Brain microvascular endothelial cell (primary cell): ENCODE data around the gene SHROOM1.

ENCODE experiments used
- DNase-seq: peaks from one replicate; pipeline ENCODE4 v3.0.0-alpha.2; 2020
- H3K27ac ChIP-seq: fragments of 250-450 bp; sonication (Bioruptor Pico); 2 replicates; pipeline ENCODE4 v1.5.1; 2020; ENCODE audit warnings: mild to moderate bottlenecking, moderate library complexity
- H3K27me3 ChIP-seq: fragments of 250-450 bp; sonication (Bioruptor Pico); replicated peaks from 2 replicates; pipeline ENCODE4 v1.5.1; 2020; ENCODE audit warnings: mild to moderate bottlenecking
- H3K36me3 ChIP-seq: fragments of 250-450 bp; sonication (Bioruptor Pico); replicated peaks from 2 replicates; pipeline ENCODE4 v1.5.1; 2020; ENCODE audit warnings: mild to moderate bottlenecking
- H3K4me3 ChIP-seq: 2 replicates; pipeline ENCODE4 v1.5.1; 2011; ENCODE audit warnings: low read depth, mild to moderate bottlenecking, control low read depth, low read length, moderate library complexity
- in situ Hi-C: cut with HindIII; loops from 2 replicates; pipeline ENCODE4 v1.10.0; 2017; ENCODE audit warnings: low sequenced_read_pairs, low pct_ligation_motif_present
- TF ChIP-seq, protein P1 (sequence below): IDR thresholded peaks from 2 replicates; pipeline ENCODE4 v1.5.1; 2011; ENCODE audit warnings: low read depth, mild to moderate bottlenecking, moderate library complexity, low read length, control low read depth, inconsistent platforms; ENCODE audit errors: missing control alignments

Gene SHROOM1

GRCh38 chr5:132838516-132839282 lies 8.3 kb upstream of the SHROOM1 start:
- TF ChIP-seq, protein P1, sequence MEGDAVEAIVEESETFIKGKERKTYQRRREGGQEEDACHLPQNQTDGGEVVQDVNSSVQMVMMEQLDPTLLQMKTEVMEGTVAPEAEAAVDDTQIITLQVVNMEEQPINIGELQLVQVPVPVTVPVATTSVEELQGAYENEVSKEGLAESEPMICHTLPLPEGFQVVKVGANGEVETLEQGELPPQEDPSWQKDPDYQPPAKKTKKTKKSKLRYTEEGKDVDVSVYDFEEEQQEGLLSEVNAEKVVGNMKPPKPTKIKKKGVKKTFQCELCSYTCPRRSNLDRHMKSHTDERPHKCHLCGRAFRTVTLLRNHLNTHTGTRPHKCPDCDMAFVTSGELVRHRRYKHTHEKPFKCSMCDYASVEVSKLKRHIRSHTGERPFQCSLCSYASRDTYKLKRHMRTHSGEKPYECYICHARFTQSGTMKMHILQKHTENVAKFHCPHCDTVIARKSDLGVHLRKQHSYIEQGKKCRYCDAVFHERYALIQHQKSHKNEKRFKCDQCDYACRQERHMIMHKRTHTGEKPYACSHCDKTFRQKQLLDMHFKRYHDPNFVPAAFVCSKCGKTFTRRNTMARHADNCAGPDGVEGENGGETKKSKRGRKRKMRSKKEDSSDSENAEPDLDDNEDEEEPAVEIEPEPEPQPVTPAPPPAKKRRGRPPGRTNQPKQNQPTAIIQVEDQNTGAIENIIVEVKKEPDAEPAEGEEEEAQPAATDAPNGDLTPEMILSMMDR, result no peak
- no peaks in the 10 kb centered on the region for H3K27me3 ChIP-seq
- H3K4me3 ChIP-seq, result no peak overlapping the region
- no peaks in the 10 kb centered on the region for H3K36me3 ChIP-seq
- in situ Hi-C loops, result no loop called here
- H3K27ac ChIP-seq, result no peak overlapping the region
- DNase-seq, result no peak

GRCh38 chr5:132837868-132838267 lies 7.4 kb upstream of the SHROOM1 start:
- in situ Hi-C loops, result no loop called here
- no peak for DNase-seq
- no peak overlapping the region for H3K27ac ChIP-seq
- no peaks in the 10 kb centered on the region for H3K27me3 ChIP-seq
- TF ChIP-seq, protein P1, result no peak
- H3K4me3 ChIP-seq, result no peak overlapping the region
- no peaks in the 10 kb centered on the region for H3K36me3 ChIP-seq

DNA sequence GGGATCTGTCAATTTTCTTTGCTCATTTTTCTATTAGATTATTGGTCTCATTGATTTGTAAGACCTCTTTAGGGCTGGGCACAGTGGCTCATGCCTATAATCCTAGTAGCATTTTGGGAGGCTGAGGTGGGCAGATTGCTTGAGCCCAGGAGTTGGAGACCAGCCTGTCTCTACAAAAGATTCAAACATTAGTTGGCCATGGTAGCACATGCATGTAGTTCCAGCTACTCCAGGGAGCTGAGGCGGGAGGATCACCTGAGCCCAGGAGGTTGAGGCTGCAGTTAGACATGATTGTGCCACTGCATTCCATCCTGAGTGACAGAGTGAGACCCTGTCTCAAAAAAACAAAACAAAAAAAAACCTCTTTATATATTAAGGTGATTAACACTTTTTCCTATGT lies 6.4 kb upstream of the SHROOM1 start:
- Histone ChIP-seq H3K27ac (no peak overlapping the region), H3K4me3 (no peak overlapping the region), H3K36me3 (no peaks in the 10 kb centered on the region), H3K27me3 (no peaks in the 10 kb centered on the region)
- TF ChIP-seq, protein P1, result no peak
- in situ Hi-C loops, result no loop called here
- no peak for DNase-seq

- Histone ChIP-seq H3K27me3 (no peaks in the 10 kb centered on the region), H3K4me3 (no peak overlapping the region), H3K27ac (no peak overlapping the region), H3K36me3 (no peaks in the 10 kb centered on the region)
- TF ChIP-seq, protein P1, result no peak
- DNase-seq, result no peak
- in situ Hi-C loops, result no loop called here
Observed at GRCh38 chr5:132834057-132834456, 3.6 kb upstream of the SHROOM1 start.

GRCh38 chr5:132832612-132833011 lies 2.2 kb upstream of the SHROOM1 start:
- Histone ChIP-seq H3K27ac (no peak overlapping the region), H3K36me3 (no peaks in the 10 kb centered on the region), H3K4me3 (no peak overlapping the region), H3K27me3 (no peaks in the 10 kb centered on the region)
- in situ Hi-C loops, result no loop called here
- DNase-seq, result no peak
- TF ChIP-seq, protein P1, result no peak
